K562 (cell line): ENCODE data around the gene RAD50. TPM values are rescaled to one million over a fixed set of nuclear protein-coding genes. Genes with fewer than 3 reads are reported as not detected.

Source experiments
- ARID2 ChIP-seq: fragments of 450-650 bp; IDR thresholded peaks from 2 replicates; pipeline ENCODE4 v1.6.1; 2017; ENCODE audit warnings: antibody characterized with exemption, mild to moderate bottlenecking
- CAMTA2 ChIP-seq: fragments of 250-450 bp; sonication (Bioruptor Pico); conservative IDR thresholded peaks from 2 replicates; pipeline ENCODE4 v1.5.1; 2022
- CHD2 ChIP-seq: IDR thresholded peaks from 2 replicates; pipeline ENCODE4 v1.6.1; 2011; ENCODE audit warnings: low read depth, low read length
- CHD4 ChIP-seq: fragments of 200-600 bp; sonication (generic); IDR thresholded peaks from 3 replicates; pipeline ENCODE4 v1.6.1; 2012; ENCODE audit warnings: low read depth, mild to moderate bottlenecking, mixed read lengths, low read length, inconsistent platforms; ENCODE audit not compliant: insufficient read depth, insufficient replicate concordance, poor library complexity, severe bottlenecking
- CREM ChIP-seq: IDR thresholded peaks from 2 replicates; pipeline ENCODE4 v1.6.1; 2014; ENCODE audit warnings: antibody characterized with exemption, low read depth
- EGR1 ChIP-seq: fragments of 450-650 bp; conservative IDR thresholded peaks from 2 replicates; pipeline ENCODE4 v1.6.1; 2017; ENCODE audit warnings: mild to moderate bottlenecking
- L3MBTL2 ChIP-seq: fragments of 450-650 bp; IDR thresholded peaks from 2 replicates; pipeline ENCODE4 v1.6.1; 2016; ENCODE audit warnings: mild to moderate bottlenecking, moderate library complexity
- NCOR1 ChIP-seq: fragments of 450-650 bp; IDR thresholded peaks from 2 replicates; pipeline ENCODE4 v1.6.1; 2016; ENCODE audit warnings: mild to moderate bottlenecking, moderate library complexity
- NFATC3 ChIP-seq: fragments of 450-650 bp; IDR thresholded peaks from 2 replicates; pipeline ENCODE4 v1.6.1; 2017; ENCODE audit warnings: mild to moderate bottlenecking
- NR2C2 ChIP-seq, 2 experiments: fragments of 200-800 bp in 1 of 2; sonication (Bioruptor generic) in 1 of 2; sonication (generic) in 1 of 2; formaldehyde crosslinking in 1 of 2; IDR thresholded peaks; 2 replicates each; pipeline versions ENCODE4 v1.6.1 to v1.8.0; 2016 to 2022; ENCODE audit warnings: mild to moderate bottlenecking in 1 of 2, missing compliant biosample characterization in 1 of 2, missing genetic modification characterization in 1 of 2, missing genetic modification reagents in 1 of 2
- SMARCA5 ChIP-seq: fragments of 450-650 bp; IDR thresholded peaks from 2 replicates; pipeline ENCODE4 v1.6.1; 2016
- SP2 ChIP-seq: IDR thresholded peaks from 2 replicates; pipeline ENCODE4 v1.6.1; 2011; ENCODE audit warnings: mild to moderate bottlenecking, low read depth, low read length, moderate library complexity; ENCODE audit not compliant: poor library complexity, severe bottlenecking; ENCODE audit errors: extremely low read depth
- SRSF7 ChIP-seq: fragments of 200-400 bp; formaldehyde crosslinking; optimal IDR thresholded peaks from 2 replicates; pipeline ENCODE3; 2017; ENCODE audit warnings: mild to moderate bottlenecking, low read depth, low read length
- TARDBP ChIP-seq: fragments of 450-650 bp; IDR thresholded peaks from 2 replicates; pipeline ENCODE4 v1.6.1; 2016
- TSC22D4 ChIP-seq: fragments of 450-650 bp; IDR thresholded peaks from 2 replicates; pipeline ENCODE4 v1.6.1; 2016; ENCODE audit warnings: missing genetic modification characterization, missing biosample characterization, control low read depth
- ZNF316 ChIP-seq: fragments of 450-650 bp; IDR thresholded peaks from 2 replicates; pipeline ENCODE4 v1.6.1; 2016
- ZNF561 ChIP-seq: fragments of 450-650 bp; formaldehyde crosslinking; conservative IDR thresholded peaks from 2 replicates; pipeline ENCODE4 v1.4.0; 2020; ENCODE audit warnings: mild to moderate bottlenecking, moderate library complexity
- ZNF589 ChIP-seq: fragments of 200-800 bp; sonication (Bioruptor generic); IDR thresholded peaks from 2 replicates; pipeline ENCODE4 v1.6.1; 2016; ENCODE audit warnings: low read depth, missing genetic modification characterization, missing compliant biosample characterization
- polyA plus RNA-seq, 8 experiments: library from polyadenylated mRNA; depleted of rRNA in 4 of 8; stranded (reverse) in 5 of 8; unstranded in 3 of 8; fragments of >200 nt; fragmentation: Nextera tagmentation in 2 of 8; fragmentation: Illumina TruSeq in 1 of 8; extraction: Ambion mirVana in 2 of 8; extraction: Trizol in 1 of 8; gene quantifications; 2 replicates each; pipeline versions ENCODE4 v1.2.1 to v1.2.3, GENCODE V29; 2011 to 2014; ENCODE audit warnings: inconsistent platforms in 1 of 8, missing spikeins in 1 of 8
- total RNA-seq, 7 experiments: library from RNA; depleted of rRNA in 6 of 7; stranded (reverse); fragments of >200 nt in 6 of 7; fragmentation: Illumina TruSeq in 2 of 7; extraction: Trizol in 2 of 7; gene quantifications; 2 replicates each; pipeline versions ENCODE4 v1.2.1 to v1.2.3, GENCODE V29; 2011 to 2021; ENCODE audit warnings: low replicate concordance in 1 of 7
- TF ChIP-seq, protein P1 (sequence below): sonication (generic); formaldehyde crosslinking; IDR thresholded peaks from 2 replicates; pipeline ENCODE4 v1.8.0; 2022; ENCODE audit warnings: missing genetic modification reagents, mild to moderate bottlenecking, moderate library complexity, borderline replicate concordance
- TF ChIP-seq, protein P2 (sequence below): IDR thresholded peaks from 2 replicates; pipeline ENCODE4 v1.6.1; 2011; ENCODE audit warnings: borderline replicate concordance, low read depth, mild to moderate bottlenecking, moderate library complexity, low read length; ENCODE audit not compliant: insufficient read depth, poor library complexity, severe bottlenecking
- TF ChIP-seq, protein P3 (sequence below): sonication (generic); formaldehyde crosslinking; IDR thresholded peaks from 2 replicates; pipeline ENCODE4 v1.8.0; 2022; ENCODE audit warnings: mild to moderate bottlenecking, missing genetic modification reagents, borderline replicate concordance

Gene RAD50
- total and polyA plus RNA-seq, 9 of the 15 experiments (the other 6 are each of a cell fraction or from before 2014, with no cell fraction given) = 15.3 to 74.2 (median 44.1) TPM

DNA sequence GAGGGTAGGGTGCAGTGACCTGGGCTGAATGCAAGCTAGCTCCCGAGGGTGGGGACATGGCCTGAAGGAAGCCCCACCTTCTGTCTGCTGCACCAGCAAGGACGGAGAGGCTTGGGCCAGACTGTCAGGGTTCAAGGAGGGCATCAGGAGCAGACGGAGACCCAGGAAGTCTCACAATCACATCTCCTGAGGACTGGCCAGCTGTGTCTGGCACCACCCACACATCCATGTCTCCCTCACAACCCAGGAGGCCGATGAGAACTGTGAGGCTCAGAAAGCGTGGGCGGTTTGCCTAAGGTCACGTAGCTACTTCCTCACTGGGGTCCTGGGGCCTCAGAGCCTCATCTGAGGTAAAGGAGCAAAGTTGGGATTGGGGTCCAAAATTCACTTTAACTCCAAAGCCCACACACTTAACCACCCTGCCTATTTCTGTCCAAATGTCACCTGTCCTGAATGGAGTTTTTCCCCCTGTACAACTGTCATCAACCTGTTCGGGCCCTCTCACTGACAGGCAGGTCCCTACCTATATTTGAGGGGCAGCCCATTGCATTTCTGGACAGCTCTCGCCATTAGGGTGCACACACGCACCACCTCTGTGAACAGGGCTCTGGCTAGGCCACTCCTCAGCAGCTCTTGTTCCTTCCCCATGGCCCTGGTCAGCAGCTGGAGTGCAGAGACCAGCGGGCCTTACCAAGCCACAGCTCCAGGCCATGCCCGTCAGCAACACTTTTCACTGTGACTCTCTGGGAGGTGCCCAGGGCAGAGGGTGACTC lies 104.6 kb downstream of the RAD50 start (continued):
- TF ChIP-seq, protein P1, sequence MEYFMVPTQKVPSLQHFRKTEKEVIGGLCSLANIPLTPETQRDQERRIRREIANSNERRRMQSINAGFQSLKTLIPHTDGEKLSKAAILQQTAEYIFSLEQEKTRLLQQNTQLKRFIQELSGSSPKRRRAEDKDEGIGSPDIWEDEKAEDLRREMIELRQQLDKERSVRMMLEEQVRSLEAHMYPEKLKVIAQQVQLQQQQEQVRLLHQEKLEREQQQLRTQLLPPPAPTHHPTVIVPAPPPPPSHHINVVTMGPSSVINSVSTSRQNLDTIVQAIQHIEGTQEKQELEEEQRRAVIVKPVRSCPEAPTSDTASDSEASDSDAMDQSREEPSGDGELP (CRISPR knock-in tag) = peak; percentile 73; the same call in 1 of the 2 replicates
- no peak for TF ChIP-seq SRSF7
- TF ChIP-seq ZNF589 (CRISPR knock-in tag) = no peak
- peak; percentile 98 for TF ChIP-seq EGR1
- TF ChIP-seq NFATC3 = no peak
- no peak for TF ChIP-seq SP2
- peak; percentile 12; the same call in 1 of the 2 replicates for TF ChIP-seq ARID2
- TF ChIP-seq, protein P2, sequence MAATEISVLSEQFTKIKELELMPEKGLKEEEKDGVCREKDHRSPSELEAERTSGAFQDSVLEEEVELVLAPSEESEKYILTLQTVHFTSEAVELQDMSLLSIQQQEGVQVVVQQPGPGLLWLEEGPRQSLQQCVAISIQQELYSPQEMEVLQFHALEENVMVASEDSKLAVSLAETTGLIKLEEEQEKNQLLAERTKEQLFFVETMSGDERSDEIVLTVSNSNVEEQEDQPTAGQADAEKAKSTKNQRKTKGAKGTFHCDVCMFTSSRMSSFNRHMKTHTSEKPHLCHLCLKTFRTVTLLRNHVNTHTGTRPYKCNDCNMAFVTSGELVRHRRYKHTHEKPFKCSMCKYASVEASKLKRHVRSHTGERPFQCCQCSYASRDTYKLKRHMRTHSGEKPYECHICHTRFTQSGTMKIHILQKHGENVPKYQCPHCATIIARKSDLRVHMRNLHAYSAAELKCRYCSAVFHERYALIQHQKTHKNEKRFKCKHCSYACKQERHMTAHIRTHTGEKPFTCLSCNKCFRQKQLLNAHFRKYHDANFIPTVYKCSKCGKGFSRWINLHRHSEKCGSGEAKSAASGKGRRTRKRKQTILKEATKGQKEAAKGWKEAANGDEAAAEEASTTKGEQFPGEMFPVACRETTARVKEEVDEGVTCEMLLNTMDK = no peak
- TF ChIP-seq, protein P3, sequence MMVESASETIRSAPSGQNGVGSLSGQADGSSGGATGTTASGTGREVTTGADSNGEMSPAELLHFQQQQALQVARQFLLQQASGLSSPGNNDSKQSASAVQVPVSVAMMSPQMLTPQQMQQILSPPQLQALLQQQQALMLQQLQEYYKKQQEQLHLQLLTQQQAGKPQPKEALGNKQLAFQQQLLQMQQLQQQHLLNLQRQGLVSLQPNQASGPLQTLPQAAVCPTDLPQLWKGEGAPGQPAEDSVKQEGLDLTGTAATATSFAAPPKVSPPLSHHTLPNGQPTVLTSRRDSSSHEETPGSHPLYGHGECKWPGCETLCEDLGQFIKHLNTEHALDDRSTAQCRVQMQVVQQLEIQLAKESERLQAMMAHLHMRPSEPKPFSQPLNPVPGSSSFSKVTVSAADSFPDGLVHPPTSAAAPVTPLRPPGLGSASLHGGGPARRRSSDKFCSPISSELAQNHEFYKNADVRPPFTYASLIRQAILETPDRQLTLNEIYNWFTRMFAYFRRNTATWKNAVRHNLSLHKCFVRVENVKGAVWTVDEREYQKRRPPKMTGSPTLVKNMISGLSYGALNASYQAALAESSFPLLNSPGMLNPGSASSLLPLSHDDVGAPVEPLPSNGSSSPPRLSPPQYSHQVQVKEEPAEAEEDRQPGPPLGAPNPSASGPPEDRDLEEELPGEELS (CRISPR knock-in tag) = no peak
- TF ChIP-seq CREM = peak; percentile 49; the same call in 1 of the 2 replicates
- TF ChIP-seq CAMTA2 (CRISPR knock-in tag) = no peak
- no peak for TF ChIP-seq ZNF316
- no peak for TF ChIP-seq NR2C2 (CRISPR knock-in tag; IDR thresholded peaks at IDR 0.05)
- peak; percentile 28; the same call in 1 of the 2 replicates for TF ChIP-seq NR2C2 (tag; IDR thresholded peaks at IDR 0.05)
- no peak for TF ChIP-seq TARDBP
- no peak for TF ChIP-seq TSC22D4 (tag)
- no peak for TF ChIP-seq CHD4
- TF ChIP-seq SMARCA5 = no peak
- TF ChIP-seq NCOR1 = peak; percentile 57; the same call in 1 of the 2 replicates
- no peak for TF ChIP-seq ZNF561 (CRISPR knock-in tag)
- no peak for TF ChIP-seq CHD2
- peak; percentile 34; the same call in 1 of the 2 replicates for TF ChIP-seq L3MBTL2
